K562 (cell line): ENCODE data around the gene OVOL3. TPM values are rescaled to one million over a fixed set of nuclear protein-coding genes. Genes with fewer than 3 reads are reported as not detected.

Experiments
- CBFA2T3 ChIP-seq: fragments of 450-650 bp; IDR thresholded peaks from 2 replicates; pipeline ENCODE4 v1.6.1; 2017
- PHTF2 ChIP-seq: fragments of 250-450 bp; sonication (Bioruptor Pico); IDR thresholded peaks from 2 replicates; pipeline ENCODE4 v1.5.0; 2021; ENCODE audit warnings: mild to moderate bottlenecking
- ZNF695 ChIP-seq: fragments of 450-650 bp; formaldehyde crosslinking; IDR thresholded peaks from 2 replicates; pipeline ENCODE4 v1.4.0; 2020; ENCODE audit warnings: mild to moderate bottlenecking, moderate library complexity
- polyA plus RNA-seq, 8 experiments: library from polyadenylated mRNA; depleted of rRNA in 4 of 8; stranded (reverse) in 5 of 8; unstranded in 3 of 8; fragments of >200 nt; fragmentation: Nextera tagmentation in 2 of 8; fragmentation: Illumina TruSeq in 1 of 8; extraction: Ambion mirVana in 2 of 8; extraction: Trizol in 1 of 8; gene quantifications; 2 replicates each; pipeline versions ENCODE4 v1.2.1 to v1.2.3, GENCODE V29; 2011 to 2014; ENCODE audit warnings: inconsistent platforms in 1 of 8, missing spikeins in 1 of 8
- total RNA-seq, 7 experiments: library from RNA; depleted of rRNA in 6 of 7; stranded (reverse); fragments of >200 nt in 6 of 7; fragmentation: Illumina TruSeq in 2 of 7; extraction: Trizol in 2 of 7; gene quantifications; 2 replicates each; pipeline versions ENCODE4 v1.2.1 to v1.2.3, GENCODE V29; 2011 to 2021; ENCODE audit warnings: low replicate concordance in 1 of 7
- TF ChIP-seq, protein P1 (sequence below), 2 experiments: fragments of 450-650 bp; IDR thresholded peaks; 2 replicates each; pipeline ENCODE4 v1.6.1; 2016; ENCODE audit warnings: mild to moderate bottlenecking in 2 of 2, borderline replicate concordance in 1 of 2, low read depth in 1 of 2, moderate library complexity in 1 of 2

The OVOL3 gene
- total and polyA plus RNA-seq, 9 of the 15 experiments (the other 6 are each of a cell fraction or from before 2014, with no cell fraction given): not detected

DNA sequence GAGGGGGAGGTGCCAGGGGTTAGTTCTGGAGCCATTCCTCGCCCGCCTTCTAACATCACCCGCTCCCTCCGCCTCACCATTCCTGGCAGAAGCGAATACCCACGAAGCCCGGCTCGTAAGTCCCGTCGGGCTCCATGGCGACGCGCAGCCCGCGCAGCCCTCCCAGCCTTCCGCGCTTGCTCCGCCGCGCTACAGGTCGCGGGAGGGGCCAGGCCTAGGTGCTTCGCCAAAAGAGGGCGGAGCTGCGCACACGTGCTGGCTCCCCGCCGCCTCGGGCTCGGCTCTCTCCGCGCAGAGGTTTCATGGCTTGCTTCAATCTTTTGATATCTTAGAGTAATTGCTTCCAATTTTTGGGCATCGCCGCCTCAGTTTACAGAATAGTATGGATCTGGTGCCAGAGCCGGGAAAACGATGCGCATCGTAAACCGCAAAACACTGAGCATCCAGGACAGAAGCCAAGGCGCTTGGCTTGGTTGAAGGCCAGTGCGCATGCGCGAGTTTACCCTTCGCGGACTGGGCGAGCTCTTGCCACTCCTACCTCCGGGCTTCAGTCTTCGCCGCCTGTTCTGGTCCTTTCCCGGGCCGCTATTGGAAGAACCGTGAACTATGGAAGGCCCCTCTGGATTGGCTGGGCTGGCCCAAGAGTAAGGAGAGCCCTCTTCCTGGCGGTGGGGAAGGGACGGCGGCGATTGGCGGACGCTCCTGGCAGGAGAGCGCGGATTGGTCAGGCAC is 3.9 kb downstream of the OVOL3 start, which contains the start of gene POLR2I (continued):
- TF ChIP-seq, protein P1, sequence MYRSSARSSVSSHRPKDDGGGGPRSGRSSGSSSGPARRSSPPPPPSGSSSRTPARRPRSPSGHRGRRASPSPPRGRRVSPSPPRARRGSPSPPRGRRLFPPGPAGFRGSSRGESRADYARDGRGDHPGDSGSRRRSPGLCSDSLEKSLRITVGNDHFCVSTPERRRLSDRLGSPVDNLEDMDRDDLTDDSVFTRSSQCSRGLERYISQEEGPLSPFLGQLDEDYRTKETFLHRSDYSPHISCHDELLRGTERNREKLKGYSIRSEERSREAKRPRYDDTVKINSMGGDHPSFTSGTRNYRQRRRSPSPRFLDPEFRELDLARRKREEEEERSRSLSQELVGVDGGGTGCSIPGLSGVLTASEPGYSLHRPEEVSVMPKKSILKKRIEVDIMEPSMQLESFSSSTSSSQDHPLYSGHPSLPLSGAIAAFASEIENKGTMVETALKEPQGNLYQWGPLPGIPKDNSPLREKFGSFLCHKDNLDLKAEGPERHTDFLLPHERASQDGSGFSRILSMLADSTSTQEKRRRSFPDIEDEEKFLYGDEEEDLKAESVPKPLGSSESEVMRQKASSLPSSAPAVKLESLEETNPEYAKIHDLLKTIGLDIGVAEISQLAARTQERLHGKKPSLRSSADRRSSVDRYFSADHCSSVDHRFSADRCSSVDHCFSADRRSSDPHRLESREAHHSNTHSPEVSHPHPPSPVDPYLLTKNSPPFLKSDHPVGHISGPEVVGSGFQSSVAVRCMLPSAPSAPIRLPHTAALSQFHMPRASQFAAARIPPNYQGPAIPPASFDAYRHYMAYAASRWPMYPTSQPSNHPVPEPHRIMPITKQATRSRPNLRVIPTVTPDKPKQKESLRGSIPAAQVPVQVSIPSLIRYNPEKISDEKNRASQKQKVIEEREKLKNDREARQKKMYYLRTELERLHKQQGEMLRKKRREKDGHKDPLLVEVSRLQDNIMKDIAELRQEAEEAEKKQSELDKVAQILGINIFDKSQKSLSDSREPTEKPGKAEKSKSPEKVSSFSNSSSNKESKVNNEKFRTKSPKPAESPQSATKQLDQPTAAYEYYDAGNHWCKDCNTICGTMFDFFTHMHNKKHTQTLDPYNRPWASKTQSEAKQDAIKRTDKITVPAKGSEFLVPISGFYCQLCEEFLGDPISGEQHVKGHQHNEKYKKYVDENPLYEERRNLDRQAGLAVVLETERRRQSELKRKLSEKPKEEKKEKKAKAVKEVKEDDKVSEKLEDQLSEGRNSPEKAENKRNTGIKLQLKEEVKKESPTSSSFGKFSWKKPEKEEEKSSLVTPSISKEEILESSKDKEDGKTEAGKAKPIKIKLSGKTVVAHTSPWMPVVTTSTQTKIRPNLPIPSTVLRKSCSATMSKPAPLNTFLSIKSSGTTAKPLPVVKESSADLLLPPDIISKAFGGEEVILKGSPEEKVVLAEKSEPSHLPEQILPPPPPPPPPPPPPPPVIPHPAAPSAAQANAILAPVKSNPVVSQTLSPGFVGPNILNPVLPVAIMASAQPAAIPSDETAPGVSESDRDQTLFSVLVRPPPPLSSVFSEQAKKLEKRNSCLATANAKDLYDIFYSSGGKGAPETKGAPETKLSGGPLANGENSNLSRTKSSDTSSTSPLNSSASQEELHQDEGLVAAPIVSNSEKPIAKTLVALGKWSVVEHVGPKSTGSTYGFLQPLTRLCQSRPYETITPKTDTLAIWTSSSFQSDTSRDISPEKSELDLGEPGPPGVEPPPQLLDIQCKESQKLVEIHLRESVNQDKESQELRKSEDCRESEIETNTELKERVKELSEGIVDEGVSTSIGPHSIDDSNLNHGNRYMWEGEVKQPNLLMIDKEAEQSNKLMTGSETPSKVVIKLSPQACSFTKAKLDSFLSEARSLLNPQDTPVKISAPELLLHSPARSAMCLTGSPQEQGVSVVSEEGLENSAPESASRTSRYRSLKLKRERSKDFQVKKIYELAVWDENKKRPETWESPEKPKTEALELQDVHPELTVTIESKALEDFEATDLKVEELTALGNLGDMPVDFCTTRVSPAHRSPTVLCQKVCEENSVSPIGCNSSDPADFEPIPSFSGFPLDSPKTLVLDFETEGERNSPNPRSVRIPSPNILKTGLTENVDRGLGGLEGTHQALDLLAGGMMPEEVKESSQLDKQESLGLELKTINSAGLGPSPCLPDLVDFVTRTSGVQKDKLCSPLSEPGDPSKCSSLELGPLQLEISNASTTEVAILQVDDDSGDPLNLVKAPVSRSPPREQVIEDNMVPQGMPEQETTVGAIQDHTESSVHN (IDR thresholded peaks at IDR 0.05; ENCODE audit: borderline replicate concordance in 1 of 2, low read depth in 1 of 2): no peak
- TF ChIP-seq PHTF2 (CRISPR knock-in tag) (no peak), ZNF695 (CRISPR knock-in tag) (no peak), CBFA2T3 (no peak)
